CD4-positive, alpha-beta memory T cell (primary cell): ENCODE results near the gene CDK11A. TPM values are rescaled to one million over a fixed set of nuclear protein-coding genes. Genes with fewer than 3 reads are reported as not detected.
"Not testable (repeated sequence)": the region's sequence is repeated elsewhere in the genome, so short reads cannot be mapped to it uniquely, and the experiment has no call there.

Experiments
- CTCF ChIA-PET: fragments of 350-600 bp; sonication (Branson Sonifier 250); formaldehyde crosslinking; loops from one replicate; lab custom pipeline; 2021; ENCODE audit warnings: inconsistent platforms; ENCODE audit not compliant: partially characterized antibody; lab: Charles Lee
- POLR2A ChIA-PET: fragments of 350-600 bp; sonication (Branson Sonifier 250); formaldehyde crosslinking; loops from one replicate; lab custom pipeline; 2021; ENCODE audit not compliant: partially characterized antibody; lab: Charles Lee
- DNase-seq, 5 donors: peaks; one replicate each; pipeline versions ENCODE4 v3.0.0 to v3.0.0-alpha.2; 2020 to 2022; ENCODE audit warnings: mixed read lengths in 1 of 5
- H3K27ac ChIP-seq: one replicate; pipeline ENCODE4 v1.7.0; 2013; ENCODE audit warnings: low read depth, low read length
- H3K27me3 ChIP-seq: 2 replicates; pipeline ENCODE4 v1.7.0; 2013; ENCODE audit warnings: mild to moderate bottlenecking, low read length, moderate library complexity; ENCODE audit not compliant: insufficient read depth
- H3K36me3 ChIP-seq: 2 replicates; pipeline ENCODE4 v1.7.0; 2013; ENCODE audit warnings: mild to moderate bottlenecking, low read length, moderate library complexity; ENCODE audit not compliant: insufficient read depth
- H3K4me1 ChIP-seq: 2 replicates; pipeline ENCODE4 v1.7.0; 2013; ENCODE audit warnings: mild to moderate bottlenecking, low read length, moderate library complexity; ENCODE audit not compliant: insufficient read depth
- H3K4me3 ChIP-seq, 2 donors: one replicate each; pipeline ENCODE4 v1.7.0; 2013; ENCODE audit warnings: low read length in 2 of 2, mild to moderate bottlenecking in 1 of 2
- H3K9me3 ChIP-seq, 2 donors: one replicate each; pipeline ENCODE4 v1.7.0; 2013; ENCODE audit warnings: low read length in 2 of 2, control low read depth in 1 of 2; ENCODE audit not compliant: control insufficient read depth in 1 of 2
- H3K27ac Mint-ChIP-seq, 7 donors: one replicate each; pipeline ENCODE4 v1.8.0; 2020 to 2021; ENCODE audit warnings: mixed read lengths in 7 of 7, mild to moderate bottlenecking in 6 of 7, inconsistent platforms in 3 of 7, moderate library complexity in 3 of 7
- H3K27me3 Mint-ChIP-seq, 2 donors: one replicate each; pipeline ENCODE4 v1.8.0; 2020 to 2021; ENCODE audit warnings: mixed read lengths in 2 of 2
- H3K36me3 Mint-ChIP-seq, 2 donors: one replicate each; pipeline ENCODE4 v1.8.0; 2020 to 2021; ENCODE audit warnings: mixed read lengths in 2 of 2, inconsistent platforms in 1 of 2, mild to moderate bottlenecking in 1 of 2
- H3K4me1 Mint-ChIP-seq, 4 donors: one replicate each; pipeline ENCODE4 v1.8.0; 2020 to 2021; ENCODE audit warnings: mixed read lengths in 4 of 4, mild to moderate bottlenecking in 1 of 4
- H3K4me3 Mint-ChIP-seq, 8 donors: one replicate each; pipeline ENCODE4 v1.8.0; 2020 to 2021; ENCODE audit warnings: mixed read lengths in 8 of 8, mild to moderate bottlenecking in 7 of 8, moderate library complexity in 6 of 8, inconsistent platforms in 3 of 8
- H3K9me3 Mint-ChIP-seq, 8 donors: one replicate each; pipeline ENCODE4 v1.8.0; 2020 to 2021; ENCODE audit warnings: mixed read lengths in 8 of 8, mild to moderate bottlenecking in 5 of 8, inconsistent platforms in 3 of 8, moderate library complexity in 1 of 8
- intact Hi-C: fragments of 100-400 bp; cut with micrococcal nuclease; formaldehyde crosslinking; loops from one replicate; pipeline ENCODE4 v1.15.1; 2023
- polyA plus RNA-seq, 2 donors: library from polyadenylated mRNA; unstranded; fragments of 300-500 nt; fragmentation: Illumina TruSeq; gene quantifications; one replicate each; pipeline ENCODE4 v1.2.3, GENCODE V29; 2021
- total RNA-seq, 2 experiments: library from RNA; stranded (reverse); gene quantifications; one replicate each; pipeline ENCODE4 v1.2.3, GENCODE V29; 2021

CDK11A gene
- total and polyA plus RNA-seq, 4 experiments from 2014 or later, result 7.2 to 162 (median 86.1) TPM

GRCh38 chr1:1721201-1721600 lies 3.0 kb downstream of the CDK11A start:
- ChIA-PET POLR2A (no interaction called here), CTCF (no interaction called here)
- no peaks in the 10 kb centered on the region for H3K27me3 Mint-ChIP-seq
- peak overlapping the region in 2 of 8 donors; percentile 3 to 17 for H3K4me3 Mint-ChIP-seq
- no peaks in the 10 kb centered on the region for H3K9me3 Mint-ChIP-seq
- H3K36me3 ChIP-seq, result peaks cover 17% of the 10 kb centered on the region
- peaks cover 5% of the 10 kb centered on the region for H3K4me1 ChIP-seq
- no peak overlapping the region for H3K4me3 ChIP-seq
- peaks cover 4 to 15% (median 10%) of the 10 kb centered on the region in 4 donors for H3K4me1 Mint-ChIP-seq
- no peak overlapping the region for H3K27ac ChIP-seq
- DNase-seq, result no peak
- H3K9me3 ChIP-seq, result no peaks in the 10 kb centered on the region
- intact Hi-C loops, result loop anchor here (5.0 kb wide), 1 partner anchor 186 kb away; no protein-coding TSS in a partner anchor
- no peaks in the 10 kb centered on the region for H3K27me3 ChIP-seq
- peak overlapping the region in 3 of 7 donors; percentile 26 to 62 (median 59) for H3K27ac Mint-ChIP-seq
- H3K36me3 Mint-ChIP-seq, result peaks cover 25 to 39% of the 10 kb centered on the region in 2 donors

GRCh38 chr1:1715109-1715883 lies 8.9 kb downstream of the CDK11A start:
- H3K4me3 ChIP-seq, H3K36me3 ChIP-seq, CTCF ChIA-PET, H3K4me1 Mint-ChIP-seq, POLR2A ChIA-PET, H3K9me3 Mint-ChIP-seq, DNase-seq, H3K27me3 Mint-ChIP-seq, H3K9me3 ChIP-seq, H3K4me1 ChIP-seq, intact Hi-C loops, H3K27ac Mint-ChIP-seq, H3K27me3 ChIP-seq, H3K27ac ChIP-seq, H3K4me3 Mint-ChIP-seq: not testable (repeated sequence)
- H3K36me3 Mint-ChIP-seq, result peaks cover 21 to 35% of the 10 kb centered on the region in 2 donors

- H3K27me3 ChIP-seq, H3K4me1 ChIP-seq, H3K4me3 ChIP-seq, H3K36me3 Mint-ChIP-seq, H3K4me3 Mint-ChIP-seq, H3K27ac Mint-ChIP-seq, H3K27ac ChIP-seq, H3K9me3 ChIP-seq, H3K36me3 ChIP-seq, H3K4me1 Mint-ChIP-seq, POLR2A ChIA-PET, CTCF ChIA-PET, intact Hi-C loops, DNase-seq, H3K9me3 Mint-ChIP-seq, H3K27me3 Mint-ChIP-seq: not testable (repeated sequence)
Observed at GRCh38 chr1:1707897-1708296, 16.3 kb downstream of the CDK11A start.

GRCh38 chr1:1707241-1707640 lies 16.9 kb downstream of the CDK11A start:
- H3K4me1 Mint-ChIP-seq, H3K27me3 Mint-ChIP-seq, H3K27me3 ChIP-seq, CTCF ChIA-PET, H3K36me3 Mint-ChIP-seq, H3K4me3 ChIP-seq, POLR2A ChIA-PET, H3K4me1 ChIP-seq, DNase-seq, H3K9me3 ChIP-seq, H3K9me3 Mint-ChIP-seq, H3K36me3 ChIP-seq, H3K4me3 Mint-ChIP-seq, intact Hi-C loops, H3K27ac ChIP-seq, H3K27ac Mint-ChIP-seq: not testable (repeated sequence)

GRCh38 chr1:1705623-1706022 lies 18.5 kb downstream of the CDK11A start:
- H3K27ac Mint-ChIP-seq, POLR2A ChIA-PET, H3K9me3 Mint-ChIP-seq, H3K4me3 Mint-ChIP-seq, H3K27me3 ChIP-seq, H3K27ac ChIP-seq, DNase-seq, H3K4me1 ChIP-seq, H3K36me3 ChIP-seq, H3K36me3 Mint-ChIP-seq, H3K4me1 Mint-ChIP-seq, H3K27me3 Mint-ChIP-seq, intact Hi-C loops, CTCF ChIA-PET, H3K9me3 ChIP-seq, H3K4me3 ChIP-seq: not testable (repeated sequence)

GRCh38 chr1:1704284-1704957 lies 19.7 kb downstream of the CDK11A start:
- H3K36me3 ChIP-seq, H3K9me3 ChIP-seq, H3K27ac ChIP-seq, intact Hi-C loops, H3K4me3 Mint-ChIP-seq, H3K4me3 ChIP-seq, CTCF ChIA-PET, H3K27me3 Mint-ChIP-seq, H3K27ac Mint-ChIP-seq, H3K36me3 Mint-ChIP-seq, H3K27me3 ChIP-seq, H3K4me1 Mint-ChIP-seq, H3K4me1 ChIP-seq, POLR2A ChIA-PET, DNase-seq, H3K9me3 Mint-ChIP-seq: not testable (repeated sequence)

- Mint-ChIP-seq H3K27me3 (no peaks in the 10 kb centered on the region), H3K27ac (no peak overlapping the region), H3K4me3 (no peak overlapping the region), H3K4me1 (peaks cover 0 to 4% (median 0%) of the 10 kb centered on the region in 4 donors), H3K9me3 (no peaks in the 10 kb centered on the region), H3K36me3 (peaks cover 4 to 6% of the 10 kb centered on the region in 2 donors)
- no peak for DNase-seq
- Histone ChIP-seq H3K4me1 (no peaks in the 10 kb centered on the region), H3K4me3 (no peak overlapping the region), H3K36me3 (no peaks in the 10 kb centered on the region), H3K27me3 (no peaks in the 10 kb centered on the region), H3K9me3 (no peaks in the 10 kb centered on the region), H3K27ac (no peak overlapping the region)
- ChIA-PET POLR2A (no interaction called here), CTCF (no interaction called here)
- intact Hi-C loops, result no loop called here
Observed at GRCh38 chr1:1703796-1704195, 20.4 kb downstream of the CDK11A start.
